WI38 (cell line): ENCODE measurements around the gene TCF7L2.

Experiments used
- H3K4me3 ChIP-seq: 2 replicates; pipeline ENCODE4 v1.5.1; 2011; ENCODE audit warnings: low read depth, mild to moderate bottlenecking, control low read depth, low read length
- CTCF ChIP-seq: IDR thresholded peaks from 2 replicates; pipeline ENCODE4 v1.5.1; 2012; ENCODE audit warnings: low read depth, mild to moderate bottlenecking, control low read depth, low read length

TCF7L2 gene

GRCh38 chr10:112949875-112950507, at the start of gene TCF7L2:
Gene TCF7L2 (plus strand): TSS chr10:112950247. CDS start chr10:112950757, 510 bp downstream.
- peak within 1 kb of the TSS; percentile 86 for H3K4me3 ChIP-seq
- TF ChIP-seq CTCF = no peak

- TF ChIP-seq CTCF = no peak
- no peak overlapping the region for H3K4me3 ChIP-seq
Observed at GRCh38 chr10:112902730-112903129, 47.3 kb upstream of the TCF7L2 start.

GRCh38 chr10:112904000-112904399, 46.0 kb upstream of the TCF7L2 start:
- no peak for TF ChIP-seq CTCF

GRCh38 chr10:112906945-112907344, 43.1 kb upstream of the TCF7L2 start:
- TF ChIP-seq CTCF = no peak
- H3K4me3 ChIP-seq = no peak overlapping the region

More at GRCh38 chr10:112904000-112904399, 46.0 kb upstream of the TCF7L2 start:
- H3K4me3 ChIP-seq = no peak overlapping the region

- no peak for TF ChIP-seq CTCF
- no peak overlapping the region for H3K4me3 ChIP-seq
Observed at GRCh38 chr10:112907893-112908292, 42.2 kb upstream of the TCF7L2 start.

GRCh38 chr10:112911206-112911605, 38.8 kb upstream of the TCF7L2 start:
- no peak overlapping the region for H3K4me3 ChIP-seq
- no peak for TF ChIP-seq CTCF

- no peak for TF ChIP-seq CTCF
- no peak overlapping the region for H3K4me3 ChIP-seq
Observed at GRCh38 chr10:112912410-112912928, 37.6 kb upstream of the TCF7L2 start.
